ENCODE measurements around the gene FHIT. TPM values are rescaled to one million over a fixed set of nuclear protein-coding genes. Genes with fewer than 3 reads are reported as not detected.
A peak's percentile ranks its signal among the peaks of the same experiment; 100 is the strongest.

Gene FHIT
- total RNA-seq, 4 donors from 2014 or later = 8.8 to 35.6 (median 12.6) TPM

- DNase-seq (ENCODE audit: low spot score in 2 of 2) = no peak
Measured at GRCh38 chr3:61264281-61264680, 13.0 kb upstream of the FHIT start.

GRCh38 chr3:61257148-61257547 is 5.9 kb upstream of the FHIT start:
- 87% methylated on average over 1 of the region's 1 CpG for WGBS
- Histone ChIP-seq H3K4me1 (peaks cover 2% of the 10 kb centered on the region), H3K9me3 (no peaks in the 10 kb centered on the region), H3K27ac (no peak overlapping the region), H3K36me3 (no peaks in the 10 kb centered on the region), H3K4me3 (no peak overlapping the region), H3K27me3 (no peaks in the 10 kb centered on the region)
- TF ChIP-seq POLR2AphosphoS5 (IDR thresholded peaks at IDR 0.05) = no peak
- TF ChIP-seq EP300 (IDR thresholded peaks at IDR 0.05) = no peak
- no peak for DNase-seq (ENCODE audit: low spot score in 2 of 2)

More at GRCh38 chr3:61264281-61264680, 13.0 kb upstream of the FHIT start:
- no peak overlapping the region for H3K27ac ChIP-seq
- H3K4me1 ChIP-seq = peaks cover 4% of the 10 kb centered on the region
- no peaks in the 10 kb centered on the region for H3K36me3 ChIP-seq
- 96% methylated on average over 2 of the region's 2 CpGs for WGBS
- no peaks in the 10 kb centered on the region for H3K27me3 ChIP-seq
- H3K9me3 ChIP-seq = no peaks in the 10 kb centered on the region
- H3K4me3 ChIP-seq = no peak overlapping the region
- TF ChIP-seq, protein P1, sequence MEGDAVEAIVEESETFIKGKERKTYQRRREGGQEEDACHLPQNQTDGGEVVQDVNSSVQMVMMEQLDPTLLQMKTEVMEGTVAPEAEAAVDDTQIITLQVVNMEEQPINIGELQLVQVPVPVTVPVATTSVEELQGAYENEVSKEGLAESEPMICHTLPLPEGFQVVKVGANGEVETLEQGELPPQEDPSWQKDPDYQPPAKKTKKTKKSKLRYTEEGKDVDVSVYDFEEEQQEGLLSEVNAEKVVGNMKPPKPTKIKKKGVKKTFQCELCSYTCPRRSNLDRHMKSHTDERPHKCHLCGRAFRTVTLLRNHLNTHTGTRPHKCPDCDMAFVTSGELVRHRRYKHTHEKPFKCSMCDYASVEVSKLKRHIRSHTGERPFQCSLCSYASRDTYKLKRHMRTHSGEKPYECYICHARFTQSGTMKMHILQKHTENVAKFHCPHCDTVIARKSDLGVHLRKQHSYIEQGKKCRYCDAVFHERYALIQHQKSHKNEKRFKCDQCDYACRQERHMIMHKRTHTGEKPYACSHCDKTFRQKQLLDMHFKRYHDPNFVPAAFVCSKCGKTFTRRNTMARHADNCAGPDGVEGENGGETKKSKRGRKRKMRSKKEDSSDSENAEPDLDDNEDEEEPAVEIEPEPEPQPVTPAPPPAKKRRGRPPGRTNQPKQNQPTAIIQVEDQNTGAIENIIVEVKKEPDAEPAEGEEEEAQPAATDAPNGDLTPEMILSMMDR (IDR thresholded peaks at IDR 0.05) = no peak
- TF ChIP-seq EP300 (IDR thresholded peaks at IDR 0.05) (no peak), POLR2A (IDR thresholded peaks at IDR 0.05) (no peak), POLR2AphosphoS5 (IDR thresholded peaks at IDR 0.05) (no peak)

GRCh38 chr3:61253756-61254155 is 2.5 kb upstream of the FHIT start:
- Histone ChIP-seq H3K4me1 (peaks cover 16% of the 10 kb centered on the region), H3K36me3 (no peaks in the 10 kb centered on the region), H3K9me3 (no peaks in the 10 kb centered on the region), H3K27me3 (no peaks in the 10 kb centered on the region), H3K4me3 (no peak overlapping the region), H3K27ac (no peak overlapping the region)
- DNase-seq (ENCODE audit: low spot score in 2 of 2) = no peak
- TF ChIP-seq POLR2AphosphoS5 (IDR thresholded peaks at IDR 0.05) = no peak
- TF ChIP-seq, protein P1 (IDR thresholded peaks at IDR 0.05) = no peak
- no peak for TF ChIP-seq POLR2A (IDR thresholded peaks at IDR 0.05)
- no peak for TF ChIP-seq EP300 (IDR thresholded peaks at IDR 0.05)
- WGBS = 97% methylated on average over 3 of the region's 3 CpGs

GRCh38 chr3:61252836-61253235 is 1.6 kb upstream of the FHIT start:
- peaks cover 16% of the 10 kb centered on the region for H3K4me1 ChIP-seq
- no peak for DNase-seq (ENCODE audit: low spot score in 2 of 2)
- H3K4me3 ChIP-seq = no peak overlapping the region
- WGBS = 54% methylated on average over 2 of the region's 2 CpGs
- TF ChIP-seq, protein P1 (IDR thresholded peaks at IDR 0.05) = no peak
- no peak for TF ChIP-seq POLR2AphosphoS5 (IDR thresholded peaks at IDR 0.05)
- no peak for TF ChIP-seq POLR2A (IDR thresholded peaks at IDR 0.05)
- TF ChIP-seq EP300 (IDR thresholded peaks at IDR 0.05) = no peak
- no peak overlapping the region for H3K27ac ChIP-seq
- no peaks in the 10 kb centered on the region for H3K36me3 ChIP-seq
- H3K9me3 ChIP-seq = no peaks in the 10 kb centered on the region
- H3K27me3 ChIP-seq = no peaks in the 10 kb centered on the region

GRCh38 chr3:61250784-61251173 is 473 bp downstream of the FHIT start:
- Histone ChIP-seq H3K9me3 (no peaks in the 10 kb centered on the region), H3K27me3 (no peaks in the 10 kb centered on the region), H3K4me1 (peaks cover 16% of the 10 kb centered on the region), H3K36me3 (no peaks in the 10 kb centered on the region), H3K4me3 (peak overlapping the region; percentile 75), H3K27ac (peak overlapping the region; percentile 80)
- whole genome bisulfite sequencing = 7% methylated on average over 20 of the region's 21 CpGs
- TF ChIP-seq, protein P1 (IDR thresholded peaks at IDR 0.05) = no peak
- TF ChIP-seq POLR2A (IDR thresholded peaks at IDR 0.05) = no peak
- DNase-seq (ENCODE audit: low spot score in 2 of 2) = peak; percentile 66 to 74

DNA sequence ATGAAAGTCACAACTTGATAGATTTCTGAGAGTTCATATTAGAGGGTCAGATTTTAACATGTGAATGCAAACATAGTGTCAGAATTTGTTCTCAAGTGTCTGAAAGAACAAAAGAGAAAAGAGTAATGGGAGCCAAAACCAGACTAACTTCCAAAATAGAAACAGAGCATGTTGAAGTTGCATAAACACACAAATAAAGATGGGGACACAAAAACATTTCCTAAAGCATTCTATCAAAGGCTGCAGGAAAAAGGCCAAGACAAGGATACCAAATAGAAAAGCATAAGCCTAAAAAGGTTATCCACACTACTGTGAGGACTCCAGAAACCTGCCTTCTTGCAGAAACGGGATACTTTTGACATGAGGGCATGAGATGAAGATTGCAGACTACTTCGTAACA is 2.8 kb downstream of the FHIT start:
- DNase-seq (ENCODE audit: low spot score in 2 of 2) = no peak
- Histone ChIP-seq H3K27ac (no peak overlapping the region), H3K4me1 (peaks cover 16% of the 10 kb centered on the region), H3K36me3 (no peaks in the 10 kb centered on the region), H3K27me3 (no peaks in the 10 kb centered on the region), H3K9me3 (no peaks in the 10 kb centered on the region), H3K4me3 (no peak overlapping the region)
- no peak for TF ChIP-seq POLR2A (IDR thresholded peaks at IDR 0.05)
- no peak for TF ChIP-seq POLR2AphosphoS5 (IDR thresholded peaks at IDR 0.05)
- TF ChIP-seq EP300 (IDR thresholded peaks at IDR 0.05) = no peak
- TF ChIP-seq, protein P1 (IDR thresholded peaks at IDR 0.05) = no peak
- WGBS = 85% methylated on average over 2 of the region's 2 CpGs

Measured in suprapubic skin (tissue), 4 donors.